OCI-LY7 (cell line): ENCODE measurements around the gene METTL1. TPM values are rescaled to one million over a fixed set of nuclear protein-coding genes. Genes with fewer than 3 reads are reported as not detected.

ENCODE experiments used
- BruUV-seq: library from RNA; stranded (reverse); fragments of 400-500 nt; replicated peaks from 2 replicates; lab custom pipeline; 2021; lab: Mats Ljungman, UMichigan
- CTCF ChIA-PET: fragments of 300-600 bp; sonication (Branson Sonifier 250); formaldehyde crosslinking; loops from one replicate; lab custom pipeline; 2022; ENCODE audit warnings: antibody characterized with exemption; ENCODE audit not compliant: unreplicated experiment; lab: Charles Lee
- POLR2A ChIA-PET: fragments of 300-600 bp; sonication (Branson Sonifier 250); formaldehyde crosslinking; loops from one replicate; lab custom pipeline; 2022; ENCODE audit warnings: antibody characterized with exemption; lab: Charles Lee
- DNase-seq: peaks from one replicate; pipeline ENCODE4 v3.0.0-alpha.2; 2015; ENCODE audit warnings: low spot score
- H2AFZ ChIP-seq: fragments of 200-600 bp; sonication (generic), shearing (Covaris generic); 2 replicates; pipeline ENCODE4 v1.6.1; 2014; ENCODE audit warnings: mild to moderate bottlenecking, antibody characterized with exemption, low read length, moderate library complexity
- H3K27ac ChIP-seq: fragments of 200-600 bp; sonication (generic); 2 replicates; pipeline ENCODE4 v1.5.1; 2014; ENCODE audit warnings: mixed run types, low read depth, mild to moderate bottlenecking, moderate library complexity, low read length, inconsistent platforms; ENCODE audit not compliant: poor library complexity, severe bottlenecking
- H3K36me3 ChIP-seq: fragments of 200-600 bp; sonication (generic); 2 replicates; pipeline ENCODE4 v1.6.1; 2014; ENCODE audit warnings: mild to moderate bottlenecking, antibody characterized with exemption, low read length, moderate library complexity, mixed read lengths; ENCODE audit not compliant: insufficient read depth
- H3K4me1 ChIP-seq: fragments of 200-600 bp; sonication (generic); 2 replicates; pipeline ENCODE4 v1.5.1; 2014; ENCODE audit warnings: mild to moderate bottlenecking, low read length; ENCODE audit not compliant: insufficient read depth, poor library complexity, severe bottlenecking
- H3K4me2 ChIP-seq: fragments of 200-600 bp; sonication (generic); 2 replicates; pipeline ENCODE4 v1.6.1; 2014; ENCODE audit warnings: mild to moderate bottlenecking, low read length
- H3K4me3 ChIP-seq: fragments of 200-600 bp; sonication (generic); 2 replicates; pipeline ENCODE4 v1.5.1; 2014; ENCODE audit warnings: mild to moderate bottlenecking, low read depth, low read length; ENCODE audit not compliant: poor library complexity, severe bottlenecking
- H3K79me2 ChIP-seq: fragments of 200-600 bp; sonication (generic); 2 replicates; pipeline ENCODE4 v1.6.1; 2016; ENCODE audit warnings: low read depth, mild to moderate bottlenecking, low read length, moderate library complexity, mixed read lengths; ENCODE audit not compliant: insufficient read depth
- H3K9me2 ChIP-seq: fragments of 200-600 bp; sonication (generic); 2 replicates; pipeline ENCODE4 v1.6.1; 2016; ENCODE audit warnings: mild to moderate bottlenecking, low read length, mixed read lengths; ENCODE audit not compliant: insufficient read depth
- H3K9me3 ChIP-seq: fragments of 200-600 bp; sonication (generic); 2 replicates; pipeline ENCODE4 v1.6.1; 2014; ENCODE audit warnings: mild to moderate bottlenecking, mixed run types, low read length, mixed read lengths
- H4K20me1 ChIP-seq: fragments of 200-600 bp; sonication (generic); 2 replicates; pipeline ENCODE4 v1.6.1; 2014; ENCODE audit warnings: mild to moderate bottlenecking, antibody characterized with exemption, low read length, moderate library complexity, mixed read lengths; ENCODE audit not compliant: insufficient read depth
- CTCF ChIP-seq: fragments of 200-600 bp; sonication (generic); conservative IDR thresholded peaks from 2 replicates; pipeline ENCODE4 v1.5.1; 2014; ENCODE audit warnings: mild to moderate bottlenecking, antibody characterized with exemption, low read length, moderate library complexity, mixed read lengths
- EZH2phosphoT487 ChIP-seq: fragments of 200-600 bp; sonication (generic); IDR thresholded peaks from 2 replicates; pipeline ENCODE4 v1.6.1; 2018; ENCODE audit warnings: low read depth, borderline replicate concordance, mild to moderate bottlenecking, mixed run types, antibody characterized with exemption, low read length, moderate library complexity, mixed read lengths
- intact Hi-C: fragments of 100-400 bp; cut with micrococcal nuclease; formaldehyde crosslinking; loops from one replicate; pipeline ENCODE4 v1.10.0; 2022; ENCODE audit not compliant: unreplicated experiment
- total RNA-seq, 2 experiments: library from RNA; depleted of rRNA in 1 of 2; stranded (reverse); fragments of >200 nt in 1 of 2; shearing (Covaris generic) in 1 of 2; gene quantifications; 2 replicates each; pipeline ENCODE4 v1.2.3, GENCODE V29; 2014 to 2022

The METTL1 gene
- total RNA-seq, 2 experiments from 2014 or later: 22.2 to 23.6 TPM

- Histone ChIP-seq H2AFZ (no peak overlapping the region), H3K4me3 (no peak overlapping the region), H4K20me1 (no peaks in the 10 kb centered on the region), H3K9me3 (no peaks in the 10 kb centered on the region), H3K27ac (no peak overlapping the region), H3K4me2 (no peak overlapping the region), H3K9me2 (no peaks in the 10 kb centered on the region), H3K36me3 (peaks cover 56% of the 10 kb centered on the region), H3K4me1 (no peaks in the 10 kb centered on the region), H3K79me2 (no peaks in the 10 kb centered on the region)
- no peak for DNase-seq
- no TSS peak for BruUV-seq
- POLR2A ChIA-PET: interaction anchor here (0.6 kb wide), 1 partner anchor 333 kb away, joined by 3 read pairs; no protein-coding TSS in a partner anchor
- CTCF ChIA-PET: no interaction called here
- intact Hi-C loops: no loop called here
- TF ChIP-seq CTCF (no peak), EZH2phosphoT487 (no peak)
These were observed 38.0 kb downstream of the METTL1 start for GRCh38 chr12:57733928-57734327.

GRCh38 chr12:57732726-57733593, 38.9 kb downstream of the METTL1 start:
- intact Hi-C loops: no loop called here
- no peaks in the 10 kb centered on the region for H3K79me2 ChIP-seq
- no peaks in the 10 kb centered on the region for H3K9me2 ChIP-seq
- H3K36me3 ChIP-seq: peaks cover 56% of the 10 kb centered on the region
- no peaks in the 10 kb centered on the region for H3K4me1 ChIP-seq
- ChIA-PET POLR2A (interaction anchor here (0.6 kb wide), 2 partner anchors 179 to 618 kb away, joined by 3 read pairs; no protein-coding TSS in a partner anchor), CTCF (no interaction called here)
- no peak overlapping the region for H3K27ac ChIP-seq
- no peak overlapping the region for H3K4me3 ChIP-seq
- H2AFZ ChIP-seq: no peak overlapping the region
- H3K9me3 ChIP-seq: no peaks in the 10 kb centered on the region
- BruUV-seq: no TSS peak
- H3K4me2 ChIP-seq: no peak overlapping the region
- DNase-seq: no peak
- H4K20me1 ChIP-seq: no peaks in the 10 kb centered on the region
- no peak for TF ChIP-seq EZH2phosphoT487
- TF ChIP-seq CTCF: no peak

GRCh38 chr12:57732270-57732669, 39.6 kb downstream of the METTL1 start:
- Histone ChIP-seq H3K4me1 (no peaks in the 10 kb centered on the region), H2AFZ (no peak overlapping the region), H3K4me3 (no peak overlapping the region), H3K79me2 (no peaks in the 10 kb centered on the region), H3K27ac (no peak overlapping the region), H4K20me1 (no peaks in the 10 kb centered on the region), H3K36me3 (peaks cover 63% of the 10 kb centered on the region), H3K4me2 (no peak overlapping the region), H3K9me2 (no peaks in the 10 kb centered on the region), H3K9me3 (no peaks in the 10 kb centered on the region)
- ChIA-PET CTCF (no interaction called here), POLR2A (interaction anchor here (0.6 kb wide), 1 partner anchor 617 kb away, joined by 3 read pairs; no protein-coding TSS in a partner anchor)
- DNase-seq: no peak
- intact Hi-C loops: no loop called here
- TF ChIP-seq EZH2phosphoT487 (no peak), CTCF (no peak)
- BruUV-seq: no TSS peak
